K562 (cell line): Measurements from ENCODE around the gene ARPC2. TPM values are rescaled to one million over a fixed set of nuclear protein-coding genes. Genes with fewer than 3 reads are reported as not detected.

Source experiments
- ATAC-seq: fragments of 200-7000 bp; cut with Tn5 transposase; 3 replicates; pipeline ENCODE4 v1.9.1; 2020; ENCODE audit warnings: moderate library complexity
- BruUV-seq: library from RNA; stranded (reverse); fragments of 400-500 nt; replicated peaks from 2 replicates; lab custom pipeline; 2021; lab: Mats Ljungman, UMichigan
- CTCF ChIA-PET: fragments of 300-600 bp; formaldehyde crosslinking; extraction: SDS; loops from one replicate; lab custom pipeline; 2021; ENCODE audit warnings: low intra/inter-chr PET ratio; lab: Yijun Ruan, JAX
- POLR2A ChIA-PET: fragments of 300-600, 350-650 bp; sonication (Branson Sonifier 250); formaldehyde crosslinking; extraction: SDS; loops from one replicate; lab custom pipeline; 2021; ENCODE audit warnings: antibody characterized with exemption, inconsistent platforms; lab: Yijun Ruan, JAX
- DNase-seq, 4 experiments: peaks; one replicate each; pipeline versions ENCODE4 v3.0.0 to v3.0.0-alpha.2; 2011 to 2018; ENCODE audit warnings: low spot score in 3 of 4, mixed read lengths in 3 of 4; ENCODE audit errors: extremely low read depth in 1 of 4
- FAIRE-seq: peaks from 2 replicates; lab custom pipeline; 2011; peaks lifted over from hg19 to GRCh38; lab: Jason Lieb, UNC
- H2AFZ ChIP-seq: 2 replicates; pipeline ENCODE4 v1.6.0; 2011; ENCODE audit warnings: low read depth, low read length, control low read depth, inconsistent platforms
- H3K27ac ChIP-seq: fragments of 200-600 bp; 3 replicates; pipeline ENCODE4 v1.8.0; 2011; ENCODE audit warnings: low read depth, mild to moderate bottlenecking, control low read depth, inconsistent platforms, low read length, moderate library complexity, mixed read lengths; ENCODE audit errors: extremely low read depth
- H3K27me3 ChIP-seq, 2 experiments: fragments of 300-600 bp in 1 of 2; 2 replicates in 1 of 2; 3 replicates in 1 of 2; pipeline versions ENCODE4 v1.6.0 to v1.8.0; 2011; ENCODE audit warnings: inconsistent platforms in 2 of 2, low read length in 2 of 2, mild to moderate bottlenecking in 1 of 2, mixed read lengths in 1 of 2, moderate library complexity in 1 of 2; ENCODE audit not compliant: control insufficient read depth in 2 of 2, insufficient read depth in 2 of 2
- H3K36me3 ChIP-seq: fragments of 300-600 bp; 3 replicates; pipeline ENCODE4 v1.8.0; 2011; ENCODE audit warnings: mild to moderate bottlenecking, low read length, inconsistent platforms; ENCODE audit not compliant: control insufficient read depth, insufficient read depth
- H3K4me1 ChIP-seq, 2 experiments: fragments of 200-600 bp in 1 of 2; replicated peaks in 1 of 2; 2 replicates in 1 of 2; 3 replicates in 1 of 2; pipeline versions ENCODE4 v1.5.1 to v1.8.0; 2011; ENCODE audit warnings: inconsistent platforms in 2 of 2, low read length in 2 of 2, mild to moderate bottlenecking in 1 of 2, mixed read lengths in 1 of 2, moderate library complexity in 1 of 2; ENCODE audit not compliant: control insufficient read depth in 2 of 2, insufficient read depth in 2 of 2
- H3K4me2 ChIP-seq: 2 replicates; pipeline ENCODE4 v1.6.1; 2011; ENCODE audit warnings: low read length, control low read depth, inconsistent platforms, mixed read lengths; ENCODE audit not compliant: insufficient read depth
- H3K4me3 ChIP-seq: fragments of 200-600 bp; sonication (generic), shearing (Covaris generic); 2 replicates; pipeline ENCODE4 v1.5.1; 2016; ENCODE audit warnings: control low read depth, inconsistent platforms
- H3K79me2 ChIP-seq: fragments of 200-600 bp; 3 replicates; pipeline ENCODE4 v1.8.0; 2011; ENCODE audit warnings: low read length, inconsistent platforms; ENCODE audit not compliant: control insufficient read depth, insufficient read depth
- H3K9ac ChIP-seq, 2 experiments: 2 replicates each; pipeline versions ENCODE4 v1.6.0 to v1.6.1; 2011; ENCODE audit warnings: low read depth in 2 of 2, low read length in 2 of 2, control low read depth in 1 of 2, inconsistent platforms in 1 of 2, mild to moderate bottlenecking in 1 of 2, mixed read lengths in 1 of 2; ENCODE audit not compliant: insufficient read depth in 1 of 2
- H3K9me1 ChIP-seq: one replicate; pipeline ENCODE4 v1.6.0; 2011; ENCODE audit warnings: inconsistent platforms, mild to moderate bottlenecking, low read length, moderate library complexity; ENCODE audit not compliant: control insufficient read depth, insufficient read depth
- H3K9me3 ChIP-seq: replicated peaks from 2 replicates; pipeline ENCODE4 v1.5.1; 2011; ENCODE audit warnings: low read depth, low read length, inconsistent platforms; ENCODE audit not compliant: control insufficient read depth, insufficient read depth
- H4K20me1 ChIP-seq: replicated peaks from 2 replicates; pipeline ENCODE4 v1.6.1; 2011; ENCODE audit warnings: low read length, inconsistent platforms, mixed read lengths; ENCODE audit not compliant: control insufficient read depth, insufficient read depth
- ETS2 ChIP-seq: IDR thresholded peaks from 2 replicates; pipeline ENCODE4 v1.6.1; 2016; ENCODE audit warnings: borderline replicate concordance, missing genetic modification characterization, mild to moderate bottlenecking, moderate library complexity, missing compliant biosample characterization; ENCODE audit not compliant: poor library complexity, severe bottlenecking
- MCM5 ChIP-seq: fragments of 450-650 bp; IDR thresholded peaks from 2 replicates; pipeline ENCODE4 v1.6.1; 2016; ENCODE audit warnings: low read depth
- PHTF2 ChIP-seq: fragments of 250-450 bp; sonication (Bioruptor Pico); IDR thresholded peaks from 2 replicates; pipeline ENCODE4 v1.5.0; 2021; ENCODE audit warnings: mild to moderate bottlenecking
- ZNF830 ChIP-seq: fragments of 250-450 bp; sonication (Bioruptor Pico); IDR thresholded peaks from 2 replicates; pipeline ENCODE4 v1.5.0; 2021; ENCODE audit warnings: mild to moderate bottlenecking
- WGBS: fragments of 100-300 bp; shearing (Covaris generic); methylation state at CpG from one replicate; pipeline ENCODE4 v1.1.6; 2016; ENCODE audit warnings: low coverage, mixed read lengths; ENCODE audit not compliant: insufficient coverage; ENCODE audit errors: missing lambda C conversion rate; 5-methylcytosine and 5-hydroxymethylcytosine counted together
- in situ Hi-C: fragments of 300-500 bp; cut with MboI; formaldehyde crosslinking; loops from 4 replicates; pipeline ENCODE4 v1.15.0; 2018; ENCODE audit warnings: inconsistent platforms, mixed read lengths
- intact Hi-C: fragments of 100-400 bp; cut with micrococcal nuclease; formaldehyde crosslinking; loops from 2 replicates; pipeline ENCODE4 v1.14.2; 2022
- polyA plus RNA-seq, 8 experiments: library from polyadenylated mRNA; depleted of rRNA in 4 of 8; stranded (reverse) in 5 of 8; unstranded in 3 of 8; fragments of >200 nt; fragmentation: Nextera tagmentation in 2 of 8; fragmentation: Illumina TruSeq in 1 of 8; extraction: Ambion mirVana in 2 of 8; extraction: Trizol in 1 of 8; gene quantifications; 2 replicates each; pipeline versions ENCODE4 v1.2.1 to v1.2.3, GENCODE V29; 2011 to 2014; ENCODE audit warnings: inconsistent platforms in 1 of 8, missing spikeins in 1 of 8
- total RNA-seq, 7 experiments: library from RNA; depleted of rRNA in 6 of 7; stranded (reverse); fragments of >200 nt in 6 of 7; fragmentation: Illumina TruSeq in 2 of 7; extraction: Trizol in 2 of 7; gene quantifications; 2 replicates each; pipeline versions ENCODE4 v1.2.1 to v1.2.3, GENCODE V29; 2011 to 2021; ENCODE audit warnings: low replicate concordance in 1 of 7
- TF ChIP-seq, protein P1 (sequence below): fragments of 450-650 bp; IDR thresholded peaks from 2 replicates; pipeline ENCODE4 v1.6.1; 2017; ENCODE audit warnings: mild to moderate bottlenecking, moderate library complexity

Gene ARPC2
- total and polyA plus RNA-seq, 9 of the 15 experiments (the other 6 are each of a cell fraction or from before 2014, with no cell fraction given): 81.9 to 187 (median 103) TPM

GRCh38 chr2:218193701-218194100 lies 23.3 kb upstream of the ARPC2 start:
- Histone ChIP-seq H2AFZ (no peak overlapping the region), H3K9me3 (no peaks in the 10 kb centered on the region), H4K20me1 (no peaks in the 10 kb centered on the region)
- DNase-seq: no peak
- TF ChIP-seq PHTF2 (CRISPR knock-in tag): no peak
- no peak for TF ChIP-seq ZNF830 (CRISPR knock-in tag)
- no peak for TF ChIP-seq MCM5
- TF ChIP-seq ETS2 (tag): no peak
- TF ChIP-seq, protein P1, sequence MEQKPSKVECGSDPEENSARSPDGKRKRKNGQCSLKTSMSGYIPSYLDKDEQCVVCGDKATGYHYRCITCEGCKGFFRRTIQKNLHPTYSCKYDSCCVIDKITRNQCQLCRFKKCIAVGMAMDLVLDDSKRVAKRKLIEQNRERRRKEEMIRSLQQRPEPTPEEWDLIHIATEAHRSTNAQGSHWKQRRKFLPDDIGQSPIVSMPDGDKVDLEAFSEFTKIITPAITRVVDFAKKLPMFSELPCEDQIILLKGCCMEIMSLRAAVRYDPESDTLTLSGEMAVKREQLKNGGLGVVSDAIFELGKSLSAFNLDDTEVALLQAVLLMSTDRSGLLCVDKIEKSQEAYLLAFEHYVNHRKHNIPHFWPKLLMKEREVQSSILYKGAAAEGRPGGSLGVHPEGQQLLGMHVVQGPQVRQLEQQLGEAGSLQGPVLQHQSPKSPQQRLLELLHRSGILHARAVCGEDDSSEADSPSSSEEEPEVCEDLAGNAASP: no peak
- TF ChIP-seq, all 486 proteins: peak for 0
- Histone ChIP-seq H3K4me3 (no peak overlapping the region), H3K9me1 (no peaks in the 10 kb centered on the region), H3K27me3 (peaks cover 0 to 3% of the 10 kb centered on the region in 2 experiments; a peak in 1 of 5 replicates), H3K9ac (no peak overlapping the region), H3K4me2 (no peak overlapping the region), H3K4me1 (no peaks in the 10 kb centered on the region; a peak in 1 of 5 replicates), H3K27ac (no peak overlapping the region), H3K36me3 (no peaks in the 10 kb centered on the region), H3K79me2 (no peaks in the 10 kb centered on the region)
- ATAC-seq: no peak; the same call in 2 of the 3 replicates
- intact Hi-C loops: no loop called here
- WGBS: 28% methylated on average over 4 of the region's 4 CpGs
- ChIA-PET POLR2A (no interaction called here), CTCF (no interaction called here)
- BruUV-seq: no TSS peak
- in situ Hi-C loops: no loop called here
- FAIRE-seq: no peak
